NB4 (cell line): Measurements from ENCODE around the gene TCF15.

Source experiments
- POLR2A ChIP-seq: IDR thresholded peaks from 2 replicates; pipeline ENCODE4 v1.6.1; 2011; ENCODE audit warnings: mild to moderate bottlenecking; ENCODE audit not compliant: insufficient read length; ENCODE audit errors: extremely low read depth
- TF ChIP-seq, protein P1 (sequence below): IDR thresholded peaks from one replicate; pipeline ENCODE4 v1.5.1; 2012; ENCODE audit warnings: low read depth, low read length

DNA sequence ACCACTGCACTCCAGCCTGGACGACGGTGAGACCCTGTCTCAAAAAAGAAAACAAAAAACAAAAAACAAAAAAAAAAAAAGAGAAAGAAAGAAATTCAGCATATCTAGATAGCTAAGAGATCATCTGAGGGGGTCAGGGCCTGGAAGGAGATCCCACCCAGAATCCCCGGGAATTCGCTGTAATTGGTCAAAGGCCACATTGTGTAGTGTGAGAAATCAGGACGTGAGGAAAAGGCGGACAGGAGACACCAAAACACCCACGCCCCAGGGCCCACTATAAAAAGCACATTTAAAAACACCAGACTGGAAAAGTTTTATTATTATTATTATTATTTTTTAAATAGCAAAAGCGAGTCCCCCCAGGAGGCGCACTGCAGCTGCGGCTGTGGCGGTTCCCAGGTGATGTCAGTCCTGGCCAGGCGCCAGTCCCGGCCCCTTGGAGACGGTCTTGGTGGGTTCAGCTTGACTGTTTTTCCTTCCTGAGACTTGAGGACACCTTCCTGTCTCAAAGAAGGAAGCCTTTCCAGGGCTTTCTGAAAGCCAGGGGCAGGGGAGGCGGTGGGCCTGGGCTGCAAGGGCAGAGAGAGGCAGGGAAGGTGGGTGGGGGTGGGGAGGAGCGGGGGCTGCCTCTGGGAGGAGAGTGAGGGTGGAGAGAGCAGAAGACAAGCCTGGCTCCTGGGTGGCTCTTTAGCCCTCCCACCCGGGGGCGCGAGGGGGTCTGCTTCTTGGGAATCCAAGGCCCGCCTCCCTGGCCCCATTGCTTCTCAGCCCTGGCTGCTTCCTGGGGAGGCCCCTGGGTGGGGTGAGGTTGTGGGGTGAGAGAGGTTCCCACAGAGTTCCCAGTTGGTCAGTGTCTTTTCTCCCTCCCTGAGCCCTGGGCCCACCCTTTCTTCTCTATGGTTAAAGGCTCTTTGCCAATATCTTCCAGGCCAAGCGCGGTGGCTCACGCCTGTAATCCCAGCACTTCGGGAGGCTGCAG lies 14.5 kb downstream of the TCF15 start:
- TF ChIP-seq, protein P1, sequence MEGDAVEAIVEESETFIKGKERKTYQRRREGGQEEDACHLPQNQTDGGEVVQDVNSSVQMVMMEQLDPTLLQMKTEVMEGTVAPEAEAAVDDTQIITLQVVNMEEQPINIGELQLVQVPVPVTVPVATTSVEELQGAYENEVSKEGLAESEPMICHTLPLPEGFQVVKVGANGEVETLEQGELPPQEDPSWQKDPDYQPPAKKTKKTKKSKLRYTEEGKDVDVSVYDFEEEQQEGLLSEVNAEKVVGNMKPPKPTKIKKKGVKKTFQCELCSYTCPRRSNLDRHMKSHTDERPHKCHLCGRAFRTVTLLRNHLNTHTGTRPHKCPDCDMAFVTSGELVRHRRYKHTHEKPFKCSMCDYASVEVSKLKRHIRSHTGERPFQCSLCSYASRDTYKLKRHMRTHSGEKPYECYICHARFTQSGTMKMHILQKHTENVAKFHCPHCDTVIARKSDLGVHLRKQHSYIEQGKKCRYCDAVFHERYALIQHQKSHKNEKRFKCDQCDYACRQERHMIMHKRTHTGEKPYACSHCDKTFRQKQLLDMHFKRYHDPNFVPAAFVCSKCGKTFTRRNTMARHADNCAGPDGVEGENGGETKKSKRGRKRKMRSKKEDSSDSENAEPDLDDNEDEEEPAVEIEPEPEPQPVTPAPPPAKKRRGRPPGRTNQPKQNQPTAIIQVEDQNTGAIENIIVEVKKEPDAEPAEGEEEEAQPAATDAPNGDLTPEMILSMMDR = no peak
- no peak for TF ChIP-seq POLR2A
